ENCODE results near the gene HJV. TPM values are rescaled to one million over a fixed set of nuclear protein-coding genes. Genes with fewer than 3 reads are reported as not detected.

The HJV gene
- total RNA-seq, 1 experiment from 2014 or later: not detected

DNA sequence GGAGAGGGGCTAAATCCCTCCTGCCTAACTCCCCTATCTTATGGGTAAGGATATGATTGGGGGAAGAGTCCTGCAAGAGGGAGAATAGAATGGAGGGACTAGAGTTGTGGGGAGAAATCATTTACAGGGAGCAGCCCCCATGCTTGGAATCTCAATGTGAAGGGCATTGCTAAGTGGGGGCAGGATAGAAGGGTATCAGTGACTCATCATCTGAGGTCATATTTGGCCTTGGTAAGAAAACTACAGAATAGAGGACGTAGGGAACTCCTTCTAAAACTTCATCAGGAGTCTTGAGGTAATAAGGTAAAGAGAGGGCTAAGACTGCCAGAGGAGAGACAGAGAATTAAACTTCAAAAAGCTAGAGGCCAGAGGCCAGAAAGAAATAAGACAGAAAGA lies 487 bp downstream of the HJV start:
- DNase-seq (ENCODE audit: low spot score): no peak

DNA sequence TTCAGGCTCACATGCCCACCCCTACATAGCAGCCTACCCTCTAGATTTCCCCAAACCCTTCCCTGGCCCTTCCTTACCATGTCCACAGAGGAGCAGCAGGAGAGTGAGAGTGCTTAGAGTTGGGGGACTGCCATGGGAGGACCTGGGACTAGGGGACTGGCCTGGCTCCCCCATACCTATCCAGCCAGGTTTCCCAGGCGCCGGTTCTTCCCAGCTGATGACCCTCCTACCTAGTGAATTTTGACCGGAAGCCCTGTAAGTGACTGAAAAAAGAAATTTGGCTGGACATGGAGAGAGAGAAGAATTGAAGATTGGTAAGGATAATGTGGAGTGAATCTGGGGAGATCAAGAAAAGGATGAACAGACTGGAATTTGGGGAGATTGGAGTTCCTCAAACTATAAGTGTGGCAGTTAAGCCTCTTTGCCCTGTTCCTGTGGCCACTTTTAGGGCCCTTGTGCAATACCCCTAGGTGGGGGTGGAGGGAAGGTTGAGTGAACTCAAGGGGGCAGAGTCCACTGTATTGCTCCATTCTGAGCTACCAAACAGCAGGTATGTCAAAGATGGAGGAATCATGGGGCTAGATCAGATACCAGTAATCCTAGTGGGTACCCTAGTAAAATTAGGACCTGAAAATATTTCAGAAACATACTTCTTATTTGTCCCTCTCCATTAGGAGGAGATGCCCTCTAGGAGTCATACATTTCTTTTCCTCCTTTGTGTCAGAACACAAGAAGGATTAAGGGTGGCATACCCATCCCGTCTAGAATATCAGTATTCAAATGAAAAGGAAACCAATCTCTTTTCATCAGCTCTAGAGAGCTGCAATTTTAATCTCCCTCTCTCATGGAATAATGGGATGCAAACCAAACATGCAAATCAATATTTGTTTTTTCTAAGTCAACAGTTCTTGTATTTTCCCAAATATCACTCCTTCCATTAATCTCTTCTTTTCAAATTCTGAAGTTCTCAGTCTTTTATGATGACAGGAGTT lies 1.2 kb downstream of the HJV start:
- no peak for DNase-seq (ENCODE audit: low spot score)

DNA sequence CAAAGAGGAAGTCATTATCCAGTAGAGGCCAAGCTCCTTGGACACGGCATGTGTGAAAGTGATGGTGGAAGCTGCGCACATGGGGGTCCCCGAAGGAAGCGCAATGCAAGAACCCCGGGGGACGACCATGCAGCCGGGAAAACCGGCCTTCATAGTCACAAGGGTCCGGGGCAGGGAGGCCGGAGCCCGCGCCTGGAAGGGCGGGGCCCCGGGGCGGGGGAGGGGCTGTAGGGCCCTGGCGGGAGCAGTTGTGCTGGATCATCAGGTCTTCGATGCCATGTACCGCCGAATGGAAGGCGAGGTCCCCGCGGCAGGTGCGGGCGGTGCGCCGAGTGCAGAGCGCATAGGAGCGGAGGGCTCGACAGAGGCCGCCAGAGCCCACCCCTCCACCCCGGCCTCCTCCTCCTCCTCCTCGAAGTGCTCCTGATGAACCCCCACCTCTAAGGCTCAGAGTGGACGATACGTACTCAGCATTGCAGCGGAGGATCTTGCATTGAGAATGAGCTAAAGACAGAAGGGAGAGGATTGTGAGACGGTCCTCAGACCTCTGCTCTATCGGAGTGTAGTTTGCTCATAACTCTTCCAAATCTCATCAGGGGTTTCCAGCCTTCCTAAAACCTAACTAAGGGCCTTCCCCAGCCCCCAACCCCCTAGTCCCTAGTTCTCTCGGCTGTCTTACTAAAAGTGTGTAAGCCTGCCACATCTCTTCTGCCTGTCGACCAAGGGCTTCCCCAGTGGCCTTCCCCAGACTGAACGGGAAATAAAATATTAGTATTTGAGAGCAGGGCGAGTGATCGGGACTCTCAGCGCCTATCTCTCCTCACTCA lies 2.1 kb downstream of the HJV start:
- DNase-seq (ENCODE audit: low spot score): no peak

DNA sequence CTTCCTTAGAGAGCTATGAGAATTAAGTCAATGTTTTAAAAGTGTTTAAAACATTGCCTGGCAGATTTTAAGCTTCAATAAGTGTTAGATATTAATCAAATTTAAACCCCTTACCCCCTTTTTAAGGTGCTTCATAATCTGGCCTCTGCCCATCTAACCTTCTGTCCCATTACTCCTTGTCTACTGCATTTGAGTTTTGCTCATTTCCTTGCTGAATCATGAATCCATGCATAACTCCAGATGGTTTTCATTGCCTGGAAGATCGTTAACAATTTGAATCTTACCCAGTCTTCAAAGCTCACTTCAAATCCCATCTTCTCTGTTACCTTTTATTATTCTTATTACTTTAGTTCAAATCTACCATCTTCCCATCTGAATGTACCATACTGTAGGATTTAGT lies 4.6 kb downstream of the HJV start:
- DNase-seq (ENCODE audit: low spot score): no peak

DNA sequence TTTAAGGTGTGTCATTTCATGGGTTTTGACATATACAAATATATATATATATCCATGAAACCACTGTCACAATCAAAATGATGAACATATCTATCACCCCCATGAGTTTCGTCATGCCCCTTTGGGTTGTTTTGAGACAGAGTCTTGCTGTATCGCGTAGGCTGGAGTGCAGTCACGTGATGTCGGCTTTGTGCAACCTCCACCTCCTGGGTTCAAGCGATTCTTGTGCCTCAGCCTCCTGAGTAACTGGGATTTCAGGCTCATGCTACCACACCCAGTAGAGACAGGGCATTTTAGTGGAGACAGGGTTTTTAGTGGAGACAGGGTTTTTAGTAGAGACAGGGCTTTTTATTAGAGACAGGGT lies 8.0 kb downstream of the HJV start:
- no peak for DNase-seq (ENCODE audit: low spot score)

DNA sequence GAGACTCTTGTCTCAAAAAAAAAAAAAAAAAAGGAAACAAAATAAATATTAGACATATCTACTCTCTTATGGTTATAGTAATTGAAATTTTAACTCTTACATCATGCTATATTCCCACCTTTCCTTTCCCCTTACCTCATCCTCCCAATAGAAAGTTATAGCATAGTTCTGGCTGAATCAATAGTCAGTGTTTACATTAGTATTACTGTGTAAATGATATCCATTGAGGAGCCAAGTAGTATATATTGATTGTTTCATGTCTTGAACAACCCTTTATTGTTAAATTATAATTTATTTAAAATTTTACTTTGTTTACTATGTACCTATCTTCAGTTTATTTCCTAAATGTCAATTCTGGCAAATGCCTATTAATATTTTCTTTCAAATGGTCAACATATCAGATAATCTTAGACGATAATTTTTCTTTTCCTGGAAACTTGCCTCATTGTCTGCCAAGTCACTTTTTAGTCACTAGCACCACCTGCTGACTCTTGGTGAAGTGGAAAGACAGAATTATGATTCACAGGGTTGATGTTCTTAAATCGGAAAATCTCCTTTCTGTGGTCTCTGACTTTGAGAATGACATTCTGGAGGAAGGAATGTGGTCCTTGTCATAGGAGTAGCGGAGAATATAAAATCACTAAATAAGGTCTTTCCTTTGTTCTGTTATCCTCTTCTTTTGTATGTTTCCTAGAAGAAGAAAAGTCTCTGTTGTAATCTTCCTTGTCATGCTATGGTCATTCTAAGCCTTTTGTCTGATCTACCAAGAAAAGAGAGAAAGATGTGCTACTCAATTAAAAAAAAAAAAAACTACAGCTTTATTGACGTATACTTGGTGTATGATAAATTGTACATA lies 8.6 kb downstream of the HJV start:
- DNase-seq (ENCODE audit: low spot score): peak; percentile 87

DNA sequence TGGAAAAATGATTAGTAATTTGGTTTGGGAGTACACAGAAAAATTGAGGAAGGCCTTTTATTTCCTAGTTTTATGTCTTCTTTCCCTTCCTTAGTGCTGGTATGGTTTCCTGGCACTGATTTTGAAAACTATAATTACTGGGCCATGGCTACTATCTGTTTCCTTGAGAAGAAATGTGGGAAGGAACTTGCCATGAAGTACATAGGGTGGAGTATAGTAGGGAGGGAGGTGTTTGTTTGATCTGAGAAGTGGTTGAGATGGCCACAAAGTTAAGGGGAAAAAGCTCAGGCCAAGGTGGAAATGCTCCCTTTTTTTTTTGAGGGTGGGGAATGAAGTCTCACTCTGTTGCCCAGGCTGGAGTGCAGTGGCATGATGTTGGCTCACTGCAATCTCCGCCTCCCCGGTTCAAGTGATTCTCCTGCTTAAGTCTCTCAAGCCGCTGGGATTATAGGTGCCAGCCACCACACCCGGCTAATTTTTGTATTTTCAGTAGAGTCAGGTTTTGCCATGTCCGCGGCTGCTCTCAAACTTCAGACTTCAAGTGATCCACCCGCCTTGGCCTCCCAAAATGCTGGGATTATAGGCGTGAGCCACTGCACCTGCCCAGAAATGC lies 11.3 kb downstream of the HJV start:
- DNase-seq (ENCODE audit: low spot score): no peak

DNA sequence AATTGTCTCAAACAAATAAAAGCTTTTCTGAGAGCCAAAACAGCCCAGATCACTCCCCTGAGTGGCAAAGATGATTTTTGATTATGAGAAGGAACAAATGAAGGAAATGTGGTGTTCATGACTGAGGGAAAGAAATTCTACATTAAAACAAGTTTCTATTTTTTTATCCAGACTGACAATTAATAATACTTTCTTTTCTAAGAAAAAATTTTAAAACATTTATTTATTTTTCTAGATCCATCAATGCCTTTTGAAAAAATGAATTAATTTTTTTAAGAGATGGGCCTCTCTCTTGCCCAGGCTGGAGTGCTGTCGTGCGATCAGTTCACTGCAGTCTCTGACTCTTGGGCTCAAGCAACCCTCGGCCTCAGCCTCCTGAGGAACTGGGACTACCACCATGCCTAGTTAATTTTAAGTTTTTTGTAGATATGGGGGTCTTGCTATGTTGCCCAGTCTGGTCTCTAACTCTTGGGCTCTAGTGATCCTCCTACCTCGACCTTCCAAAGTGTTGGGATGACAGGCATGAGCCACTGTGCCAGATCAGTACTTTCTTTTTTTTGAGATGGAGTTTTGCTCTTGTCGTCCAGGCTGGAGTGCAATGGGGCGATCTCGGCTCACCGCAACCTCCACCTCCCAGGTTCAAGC lies 13.9 kb downstream of the HJV start:
- no peak for DNase-seq (ENCODE audit: low spot score)

DNA sequence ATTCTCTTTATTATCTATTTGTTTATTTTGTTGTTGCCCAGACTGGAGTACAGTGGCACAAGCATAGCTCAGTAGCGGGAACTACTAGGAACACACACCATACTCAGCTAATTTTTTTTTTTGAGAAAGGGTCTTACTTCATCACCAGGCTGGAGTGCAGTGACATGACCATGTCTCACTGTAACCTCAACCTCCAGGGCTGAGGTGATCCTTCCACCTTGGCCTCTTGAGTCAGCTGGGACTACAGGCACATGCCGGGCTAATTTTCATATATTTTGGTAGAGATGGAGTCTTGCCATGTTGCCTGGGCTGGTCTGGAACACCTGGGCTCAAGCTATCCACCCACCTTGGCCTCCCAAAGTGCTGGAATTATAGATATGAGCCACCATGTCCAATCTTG lies 19.8 kb downstream of the HJV start:
- DNase-seq (ENCODE audit: low spot score): no peak

DNA sequence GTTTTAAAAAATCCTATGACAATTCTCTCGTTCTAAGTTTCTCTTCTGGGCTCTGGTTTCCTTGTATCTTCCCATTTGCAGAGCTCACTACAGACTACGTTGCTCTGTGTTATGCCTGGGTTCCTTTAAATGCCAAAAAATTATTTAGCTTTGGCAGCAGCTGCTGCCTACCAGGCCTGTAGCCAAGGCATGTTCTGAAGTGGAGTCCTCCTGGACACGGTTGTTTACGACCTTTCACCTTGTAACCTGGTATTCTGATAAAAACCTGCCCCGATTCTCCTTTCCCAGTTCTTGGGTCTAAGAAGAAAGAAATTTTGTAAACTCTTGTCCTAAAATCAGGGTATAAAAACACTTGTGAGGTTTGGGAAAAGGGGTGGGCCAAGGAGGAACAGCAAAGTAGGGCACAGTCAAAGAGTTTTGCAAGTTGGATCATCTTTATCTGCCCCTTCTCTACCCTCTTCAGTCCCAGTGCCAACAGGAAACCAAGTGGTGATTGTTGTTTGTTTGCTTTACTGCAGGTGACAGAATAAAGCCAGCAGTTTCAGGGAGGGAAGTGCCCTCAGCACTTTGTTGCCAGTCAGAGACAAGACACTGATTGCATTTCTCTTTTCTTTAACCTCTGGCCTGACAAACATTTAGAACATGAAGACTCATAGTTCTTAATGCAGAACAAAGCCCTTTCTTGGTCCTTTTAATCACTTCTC lies 22.1 kb downstream of the HJV start:
- no peak for DNase-seq (ENCODE audit: low spot score)

DNA sequence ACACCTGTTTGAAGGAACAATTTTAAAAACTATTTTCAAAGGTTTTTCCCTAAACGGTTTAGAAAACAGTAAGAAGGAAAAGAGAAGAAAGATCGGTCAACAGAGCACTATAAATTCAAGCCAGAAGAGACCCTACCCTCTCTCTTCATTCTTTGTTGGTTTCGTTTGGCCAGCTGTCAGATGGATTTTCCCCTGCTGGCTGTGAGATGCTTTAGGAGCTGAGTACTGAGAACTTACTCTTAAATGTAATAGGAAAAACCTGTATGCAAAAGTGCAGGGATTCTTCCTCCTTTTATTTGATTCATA lies 23.9 kb downstream of the HJV start:
- no peak for DNase-seq (ENCODE audit: low spot score)

DNA sequence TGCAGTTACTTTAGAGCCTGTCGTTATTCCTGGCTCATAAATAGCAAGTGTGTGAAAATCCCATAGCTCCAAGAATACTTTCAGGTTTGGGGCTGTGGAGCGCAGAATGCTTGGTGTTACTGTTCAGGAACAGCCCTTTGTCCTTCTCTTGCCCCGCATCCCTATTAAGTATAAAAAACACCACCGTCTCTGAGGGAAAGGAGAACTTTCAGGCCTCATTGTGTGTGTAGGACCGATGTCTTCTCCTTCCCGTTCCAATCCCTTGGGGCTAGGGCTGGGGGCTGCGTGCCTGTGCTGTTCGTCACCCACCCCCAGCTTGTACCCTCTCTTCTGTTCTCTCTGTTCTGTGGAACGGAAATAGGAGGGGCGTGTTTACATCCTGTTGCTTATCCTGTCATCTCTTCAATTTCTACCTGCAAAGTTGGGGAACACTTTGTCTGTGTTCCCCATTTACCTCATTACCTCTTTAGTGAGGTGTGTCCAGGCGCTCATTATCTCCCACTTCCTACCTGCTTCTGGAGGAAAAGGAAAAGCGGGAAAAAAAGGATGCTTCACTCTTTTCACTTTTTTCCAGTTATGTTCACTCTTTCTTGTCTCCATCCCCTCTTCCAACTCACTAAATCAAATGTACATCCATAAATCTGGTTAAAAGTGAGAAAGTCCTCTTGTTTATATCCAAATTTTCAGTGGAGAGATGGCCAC lies 24.4 kb downstream of the HJV start:
- DNase-seq (ENCODE audit: low spot score): no peak

DNA sequence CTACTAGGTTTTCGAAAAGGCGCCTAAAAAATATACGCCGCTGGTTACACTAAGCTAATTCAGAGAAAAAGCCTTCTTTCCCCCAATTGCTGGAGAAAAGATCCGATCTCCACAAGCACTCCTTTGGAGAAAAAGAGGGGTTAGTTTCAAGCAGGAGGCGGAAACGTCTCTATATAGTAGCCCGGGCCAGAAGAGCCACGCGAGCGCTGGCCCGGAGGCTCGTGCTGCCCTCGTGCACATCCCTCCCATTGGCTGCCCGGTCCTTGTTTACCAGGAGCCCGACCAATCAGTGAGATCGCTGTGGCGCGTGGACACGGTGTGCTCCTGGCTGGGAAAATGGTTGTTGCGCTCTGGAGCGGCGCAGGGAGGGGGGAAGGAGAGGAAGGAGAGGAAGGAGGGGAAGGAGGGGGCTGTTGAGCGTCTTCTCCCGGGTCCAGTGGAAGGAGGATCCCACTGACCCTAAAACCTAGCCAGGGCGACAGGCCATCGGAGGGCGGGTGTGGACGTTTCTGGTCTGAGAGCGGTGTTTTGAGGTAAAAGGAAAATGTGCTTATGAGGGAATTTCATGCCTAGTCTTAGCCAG lies 25.0 kb downstream of the HJV start, which contains the start of gene TXNIP:
TSS of gene TXNIP (minus strand) at position 147 of the 583 bp plus-strand sequence. CDS start 313 bp downstream, outside the sequence.
- DNase-seq (ENCODE audit: low spot score): peak; percentile 94

DNA sequence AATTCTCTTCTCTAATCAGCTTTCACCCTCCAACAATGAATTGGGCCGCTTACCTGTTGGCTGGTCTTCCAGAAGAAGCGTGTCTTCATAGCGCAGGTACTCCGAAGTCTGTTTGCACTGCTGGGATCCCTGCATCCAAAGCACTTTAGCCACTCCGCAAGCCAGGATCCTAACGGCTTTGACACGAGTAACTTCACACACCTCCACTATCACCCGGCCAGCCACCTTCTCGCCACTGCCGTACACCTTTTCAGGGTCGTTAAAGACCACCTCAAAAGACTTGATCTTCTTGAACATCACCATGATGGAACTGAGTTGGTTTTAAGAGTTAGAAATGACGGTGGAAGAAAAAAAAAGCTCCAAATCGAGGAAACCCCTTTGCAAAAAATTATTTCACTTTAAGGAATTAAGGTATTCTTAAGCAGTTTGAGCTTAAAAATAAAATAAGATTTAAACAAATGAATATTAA lies 25.5 kb downstream of the HJV start:
- no peak for DNase-seq (ENCODE audit: low spot score)

DNA sequence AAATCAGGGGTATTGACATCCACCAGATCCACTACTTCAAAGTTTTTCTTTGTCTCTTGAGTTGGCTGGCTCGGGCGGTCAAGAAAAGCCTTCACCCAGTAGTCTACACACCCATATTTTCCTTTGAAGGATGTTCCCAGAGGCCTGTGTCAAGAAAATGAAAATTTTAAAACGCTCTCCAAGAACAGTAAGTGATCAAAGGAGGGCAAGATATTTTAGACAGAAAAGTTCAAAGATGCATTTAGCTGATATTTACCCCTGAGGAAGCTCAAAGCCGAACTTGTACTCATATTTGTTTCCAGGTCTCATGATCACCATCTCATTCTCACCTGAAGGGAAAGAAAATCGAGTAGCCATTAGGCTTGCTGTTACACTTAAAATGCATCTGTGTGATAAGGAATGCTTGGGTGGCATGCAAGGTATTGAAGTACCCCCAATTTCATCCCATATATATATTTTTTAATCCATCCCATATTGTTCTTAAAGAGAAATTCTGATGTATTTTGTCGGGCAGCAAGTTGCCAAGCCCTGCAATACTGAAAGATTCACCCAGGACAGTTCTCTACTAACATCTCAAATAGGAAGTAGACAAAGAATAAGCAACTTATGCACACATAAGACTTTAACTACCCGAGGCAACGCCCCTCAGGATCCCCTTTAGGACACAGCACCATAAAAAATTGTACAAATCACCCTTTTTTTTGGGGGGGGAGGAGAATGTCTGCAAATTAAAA lies 26.2 kb downstream of the HJV start:
- no peak for DNase-seq (ENCODE audit: low spot score)

DNA sequence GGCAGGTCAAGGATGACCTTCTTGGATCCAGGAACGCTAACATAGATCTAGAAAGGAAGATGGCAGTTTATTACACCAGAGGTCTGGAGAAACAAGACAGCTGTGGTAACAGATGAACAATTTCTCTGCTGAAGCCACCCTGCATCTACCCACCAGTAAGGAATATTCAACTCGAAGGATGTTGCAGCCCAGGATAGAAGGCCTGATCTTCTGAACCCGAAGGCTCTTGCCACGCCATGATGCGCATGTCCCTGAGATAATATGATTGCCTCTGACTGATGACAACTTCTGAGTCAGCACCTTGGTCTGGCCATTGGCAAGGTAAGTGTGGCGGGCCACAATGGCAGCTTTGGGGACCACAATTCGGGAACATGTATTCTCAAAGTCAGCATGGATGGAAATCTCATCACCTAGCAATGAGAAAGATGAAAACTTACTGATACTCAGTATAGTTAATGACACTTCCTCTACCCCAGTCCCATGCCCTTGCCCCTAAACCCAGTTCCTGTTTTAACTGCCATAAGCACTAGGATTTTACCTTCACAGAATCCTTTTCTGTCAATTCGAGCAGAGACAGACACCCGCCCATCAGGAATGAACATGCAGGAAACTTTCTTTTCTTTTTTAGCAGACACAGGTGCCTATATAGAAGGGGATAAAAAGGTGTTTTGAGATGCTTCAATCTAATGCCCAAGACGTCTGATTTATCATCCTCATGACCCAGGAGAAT lies 27.0 kb downstream of the HJV start:
- no peak for DNase-seq (ENCODE audit: low spot score)

DNA sequence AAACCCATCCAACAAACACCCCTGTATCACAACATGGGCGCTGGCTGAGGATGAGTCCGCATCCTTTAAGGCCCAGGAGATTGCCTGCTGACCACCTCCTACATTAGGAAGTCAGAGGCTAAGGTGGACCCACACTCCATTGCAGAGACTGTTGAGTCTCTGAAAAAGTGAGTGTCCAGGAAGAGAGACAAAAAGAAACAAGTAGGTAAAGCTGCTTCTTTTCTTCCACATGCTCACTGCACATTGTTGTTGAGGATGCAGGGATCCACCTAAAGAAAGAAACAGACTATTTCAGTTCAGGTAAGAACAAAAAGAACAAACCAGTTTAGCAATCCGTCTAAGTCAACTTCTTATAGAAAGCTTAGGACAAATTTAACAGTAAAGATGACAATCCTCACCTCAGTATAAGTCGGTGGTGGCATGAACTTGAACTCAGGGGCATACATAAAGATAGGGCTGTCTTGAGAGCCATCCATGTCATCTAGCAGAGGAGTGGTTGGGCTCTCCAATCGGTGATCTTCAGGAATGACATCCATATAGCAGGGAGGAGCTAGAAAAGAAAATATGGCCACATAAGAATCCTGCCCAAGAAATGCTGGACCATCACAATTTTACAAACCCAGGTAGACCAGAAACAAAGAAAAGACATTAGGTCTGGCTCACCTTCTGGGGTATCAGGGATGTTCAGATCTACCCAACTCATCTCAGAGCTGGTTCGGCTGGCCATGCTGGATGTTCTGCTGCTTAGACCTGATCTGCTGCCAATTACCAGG lies 27.7 kb downstream of the HJV start:
- no peak for DNase-seq (ENCODE audit: low spot score)
